HL-60/S4 treated with phorbol 12-myristate 13-acetate at 8.2 ng/mL for 4 days and 3 days (cell line): ENCODE results near the gene FBXO17.
"Not testable (repeated sequence)": the region's sequence is repeated elsewhere in the genome, so short reads cannot be mapped to it uniquely, and the experiment has no call there.

Source experiments
- in situ Hi-C: fragments of 300-500 bp; cut with MboI; formaldehyde crosslinking; loops from 2 replicates; pipeline ENCODE4 v1.15.0; 2022; ENCODE audit warnings: low sequenced_read_pairs

The FBXO17 gene

DNA sequence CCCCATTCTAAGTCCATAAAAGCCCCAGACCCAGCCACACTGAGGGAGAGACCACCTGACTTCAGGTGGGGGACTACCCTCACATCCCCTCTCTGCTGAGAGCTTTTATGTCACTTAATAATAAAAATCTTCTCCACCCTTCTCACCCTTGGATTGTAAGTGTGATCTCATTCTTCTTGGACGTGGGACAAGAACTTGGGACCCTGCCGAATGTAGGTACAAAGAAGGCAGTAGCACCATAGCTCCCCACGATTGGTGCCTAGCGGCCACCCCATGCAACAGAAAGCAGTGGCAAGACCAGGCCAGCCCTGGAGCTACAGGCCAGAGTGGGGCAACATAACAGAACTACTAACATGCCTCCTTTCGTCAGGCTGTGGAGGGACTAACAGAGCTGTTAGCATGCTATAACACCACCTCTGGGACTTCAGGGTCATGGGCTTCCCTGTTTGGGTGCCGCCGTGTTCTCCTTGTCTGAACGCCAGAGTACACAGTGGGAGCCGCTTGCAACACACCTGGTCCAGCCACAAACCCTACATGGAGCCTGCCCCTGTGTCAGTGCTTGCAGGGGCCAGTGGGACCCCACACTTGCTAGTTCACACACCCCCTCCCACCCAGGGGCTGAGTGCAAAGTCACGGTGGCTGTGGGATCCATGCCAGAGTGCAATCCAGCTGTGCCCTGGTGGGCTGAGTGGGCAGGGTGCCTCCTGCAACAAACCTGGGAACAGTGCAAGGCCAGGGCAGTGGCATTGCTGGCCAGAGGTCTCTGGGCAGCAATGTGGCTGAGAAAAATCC, 5.2 kb upstream of the FBXO17 start:
- in situ Hi-C loops = no loop called here

DNA sequence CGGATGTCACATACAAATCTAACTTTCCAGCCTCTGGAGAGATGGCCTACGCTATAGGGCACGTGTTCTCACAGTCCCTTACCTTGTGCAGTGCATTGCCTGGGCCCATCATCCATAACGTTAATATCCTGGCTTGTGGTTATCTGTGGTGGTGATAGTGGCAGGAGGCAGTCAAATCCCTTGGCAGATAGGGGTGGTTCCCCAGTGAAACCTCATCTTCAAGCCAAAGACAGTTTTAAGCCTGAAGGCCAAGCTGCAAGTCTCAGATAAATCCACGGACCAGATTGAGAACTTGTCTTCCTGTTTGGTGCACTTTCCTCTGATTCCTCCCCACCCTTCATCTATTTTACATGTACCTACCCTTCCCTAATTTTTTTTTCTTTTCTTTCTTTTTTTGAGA, 4.3 kb upstream of the FBXO17 start:
- in situ Hi-C loops = no loop called here

DNA sequence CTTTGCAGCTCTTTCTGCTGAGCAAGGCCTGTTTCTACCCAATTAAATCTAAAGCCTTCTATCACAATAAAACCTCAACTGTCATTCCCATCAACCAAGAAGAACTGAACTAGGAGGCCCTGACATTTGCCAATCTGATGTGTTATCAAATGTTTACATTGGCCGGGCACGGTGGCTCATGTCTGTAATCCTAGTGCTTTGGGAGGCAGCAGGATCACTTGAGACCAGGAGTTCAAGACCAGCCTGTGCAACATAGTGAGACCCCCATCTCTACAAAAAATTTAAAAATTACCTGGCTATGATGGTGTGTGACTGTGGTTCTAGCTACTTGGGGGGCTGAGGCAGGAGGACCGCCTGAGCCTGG, 2.8 kb upstream of the FBXO17 start:
- in situ Hi-C loops = no loop called here

DNA sequence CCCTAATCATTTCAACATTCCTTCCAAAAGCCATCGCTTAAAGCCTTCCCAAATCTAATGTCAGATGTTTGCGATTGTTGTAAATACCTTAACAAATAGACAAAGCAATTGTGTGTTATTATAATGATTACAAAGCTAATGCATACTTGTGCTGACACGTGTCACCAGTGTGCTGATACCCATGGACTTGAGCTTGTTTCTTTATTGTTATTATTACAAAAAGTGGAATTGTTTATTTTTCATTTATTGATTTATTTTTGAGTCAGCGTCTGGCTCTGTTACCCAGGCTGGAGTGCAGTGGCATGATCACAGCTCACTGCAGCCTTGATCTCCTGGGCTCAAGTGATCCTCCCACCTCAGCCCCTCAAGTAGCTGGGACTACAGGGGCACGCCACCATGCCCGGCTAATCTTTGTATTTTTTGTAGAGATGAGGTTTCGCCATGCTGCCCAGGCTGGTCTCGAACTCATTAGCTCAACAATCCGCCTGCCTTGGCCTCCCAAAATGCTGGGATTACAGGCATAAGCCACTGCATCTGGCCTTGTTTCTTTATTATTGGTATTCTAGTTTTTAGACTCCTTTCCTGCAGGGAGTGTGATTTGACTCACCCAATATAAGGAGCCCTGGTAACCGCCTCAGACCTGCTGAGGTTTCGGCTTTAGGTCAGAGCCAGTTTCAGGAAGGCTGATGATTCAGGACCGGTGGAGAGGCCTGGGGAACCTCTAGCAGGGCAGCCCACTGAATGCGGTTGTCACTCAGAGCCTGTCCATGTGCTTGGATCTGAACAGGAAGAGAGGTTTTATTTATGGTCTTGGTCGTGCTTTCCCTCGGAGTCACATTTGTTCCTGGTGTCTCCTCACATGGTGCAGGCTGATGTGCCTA, 2.1 kb upstream of the FBXO17 start:
- in situ Hi-C loops = no loop called here

DNA sequence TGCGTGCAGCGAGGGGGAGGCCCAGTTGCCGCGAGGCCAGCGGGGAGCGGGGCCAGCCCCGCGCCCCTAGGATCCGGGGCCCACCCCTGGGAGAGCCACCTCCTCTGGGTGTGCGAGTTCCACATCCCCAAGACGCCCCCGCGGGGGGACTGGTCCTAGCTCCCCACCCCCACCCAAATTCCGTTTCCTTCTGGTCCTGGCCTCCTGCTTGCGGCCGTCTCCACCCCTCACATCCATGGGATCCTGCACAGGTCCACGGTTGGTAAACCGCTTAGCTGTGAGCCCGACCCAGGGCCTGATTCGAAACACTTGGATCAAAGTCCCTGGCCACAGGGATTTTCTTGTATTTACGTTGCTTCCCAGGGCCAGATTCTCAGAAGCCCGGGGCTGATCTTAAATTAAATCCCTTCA, 324 bp upstream of the FBXO17 start:
- in situ Hi-C loops = no loop called here

DNA sequence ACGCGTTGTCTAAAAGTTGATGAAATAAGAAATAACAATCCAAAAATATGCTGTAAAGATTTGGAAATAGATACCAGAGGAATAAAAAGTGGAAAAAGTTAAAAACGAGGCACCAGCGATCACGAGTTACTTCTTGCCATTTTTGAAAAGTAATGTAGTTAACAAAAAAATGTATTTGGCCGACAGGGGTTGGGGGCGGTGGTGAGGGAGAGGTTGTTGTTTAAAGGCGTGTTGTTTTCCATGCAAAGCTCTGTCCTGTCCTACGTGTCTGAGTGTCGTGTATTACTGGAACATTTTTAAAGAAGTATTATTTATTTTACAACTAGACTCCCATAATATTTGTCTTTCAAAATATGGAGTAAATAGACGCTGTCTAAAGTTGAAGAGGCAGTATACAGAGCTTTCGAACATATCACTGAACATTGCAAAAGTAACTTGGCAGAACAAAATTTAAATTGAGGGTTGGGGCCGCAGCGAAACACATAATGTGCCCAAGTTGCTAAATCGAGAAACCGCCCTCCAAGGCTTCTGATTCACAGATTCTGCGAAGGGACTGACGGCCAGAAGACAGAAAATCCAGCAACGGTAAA, 823 bp downstream of the FBXO17 start:
- in situ Hi-C loops = no loop called here

DNA sequence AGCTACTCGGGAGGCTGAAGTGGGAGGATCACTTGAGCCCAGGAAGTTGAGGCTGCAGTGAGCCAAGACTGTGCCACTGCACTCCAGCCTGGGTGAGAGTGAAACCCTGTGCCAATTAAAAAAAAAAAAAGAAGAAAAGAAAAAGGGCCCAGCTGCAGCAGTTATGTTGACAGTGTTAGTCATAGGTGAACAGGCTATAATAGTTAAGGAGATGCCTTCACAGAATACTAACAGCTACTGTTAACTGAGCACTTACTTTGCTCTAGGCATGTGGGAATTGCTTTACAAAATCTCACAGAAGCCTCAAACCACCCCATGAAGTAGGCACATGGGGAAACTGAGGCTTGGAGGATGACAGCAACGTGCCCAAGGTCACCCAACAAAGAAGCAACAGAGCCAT, 3.9 kb downstream of the FBXO17 start:
- in situ Hi-C loops = no loop called here

DNA sequence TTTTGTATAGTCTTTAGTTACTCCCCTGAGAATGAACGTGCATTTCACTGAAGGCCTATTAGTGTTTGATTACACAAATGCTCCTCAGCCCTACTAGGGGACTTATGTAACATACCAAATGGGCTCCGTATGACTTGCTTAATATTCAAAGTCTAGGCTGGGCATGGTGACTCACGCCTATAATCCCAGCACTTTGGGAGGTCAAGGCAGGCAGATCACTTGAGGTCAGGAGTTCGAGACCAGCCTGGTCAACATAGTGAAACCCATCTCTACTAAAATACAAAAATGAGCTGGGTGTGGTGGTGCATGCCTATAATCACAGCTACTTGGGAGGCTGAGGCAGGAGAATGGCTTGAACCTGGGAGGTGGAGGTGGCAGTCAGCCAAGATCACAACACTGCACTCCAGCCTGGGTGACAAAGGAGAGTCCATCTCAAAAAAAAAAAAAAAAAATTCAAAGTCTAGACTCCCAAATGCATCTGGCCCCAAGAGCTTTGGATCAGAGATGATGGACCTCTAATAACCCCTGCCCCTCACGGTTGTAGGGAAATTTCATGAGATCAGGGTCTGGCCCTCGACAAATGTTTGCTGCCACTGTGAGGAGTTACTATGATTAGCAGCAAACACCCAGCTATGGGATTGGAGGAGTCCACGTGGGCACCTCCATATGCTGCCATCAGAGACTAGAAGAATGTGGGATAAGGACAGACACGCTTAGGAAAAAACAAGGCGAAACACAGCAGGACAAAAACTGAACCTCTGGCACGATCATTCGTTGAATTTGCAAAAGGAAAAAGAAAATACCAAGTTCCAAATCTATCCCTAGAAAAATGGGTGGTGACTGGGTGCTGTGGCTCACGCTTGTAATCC, 4.6 kb downstream of the FBXO17 start:
- in situ Hi-C loops = no loop called here

DNA sequence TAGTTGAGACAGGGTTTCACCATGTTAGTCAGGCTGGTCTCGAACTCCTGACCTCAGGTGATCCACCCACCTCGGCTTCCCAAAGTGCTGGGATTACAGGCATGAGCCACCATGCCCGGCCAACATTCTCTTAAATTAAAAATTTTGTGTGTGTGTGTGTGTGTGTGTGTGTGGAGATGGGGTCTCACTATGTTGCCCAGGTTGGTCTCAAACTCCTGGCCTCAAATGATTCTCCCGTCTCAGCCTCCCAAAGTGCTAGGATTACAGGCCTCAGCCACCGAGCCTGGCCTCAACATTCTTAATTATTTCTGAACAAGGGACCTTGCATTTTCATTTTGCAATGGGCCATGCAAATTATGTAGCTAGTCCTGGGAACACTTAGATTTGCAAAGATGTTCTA, 9.4 kb downstream of the FBXO17 start:
- in situ Hi-C loops = not testable (repeated sequence)

DNA sequence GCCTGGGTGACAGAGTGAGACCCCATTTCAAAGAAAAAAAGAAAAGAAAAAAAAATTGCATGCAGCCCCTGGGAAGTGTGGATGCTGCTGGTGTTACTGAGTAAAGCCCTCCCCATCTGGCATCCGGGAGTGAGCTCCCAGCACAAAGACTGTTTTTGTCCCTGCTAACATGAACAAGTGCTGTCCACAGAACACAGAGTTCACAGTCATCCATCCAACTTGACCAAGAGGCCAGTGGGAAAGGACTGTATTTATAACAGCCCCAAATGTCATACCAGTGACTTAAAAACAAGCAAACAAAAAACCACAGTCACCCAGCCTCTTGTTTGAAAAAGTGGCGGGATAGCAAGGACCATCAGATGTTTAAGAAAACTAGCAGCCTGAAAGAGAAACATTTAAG, 10.8 kb downstream of the FBXO17 start:
- in situ Hi-C loops = no loop called here

DNA sequence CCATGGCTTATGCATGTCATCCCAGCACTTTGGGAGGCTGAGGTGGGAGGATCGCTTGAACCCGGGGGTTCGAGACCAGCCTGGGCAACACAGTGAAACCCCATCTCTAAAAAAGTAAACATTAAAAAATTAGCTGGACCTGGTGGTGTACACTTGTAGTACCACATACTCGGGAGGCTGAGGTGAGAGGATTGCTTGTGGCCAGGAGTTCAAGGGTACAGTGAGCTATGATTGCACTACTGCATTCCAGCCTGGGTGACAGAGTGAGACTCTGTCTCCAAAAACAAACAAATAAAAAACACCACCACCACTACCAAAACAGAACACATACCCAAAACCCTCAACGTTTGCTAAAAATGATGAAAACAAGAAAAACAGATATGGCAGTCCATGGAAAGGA, 15.9 kb downstream of the FBXO17 start:
- in situ Hi-C loops = no loop called here

DNA sequence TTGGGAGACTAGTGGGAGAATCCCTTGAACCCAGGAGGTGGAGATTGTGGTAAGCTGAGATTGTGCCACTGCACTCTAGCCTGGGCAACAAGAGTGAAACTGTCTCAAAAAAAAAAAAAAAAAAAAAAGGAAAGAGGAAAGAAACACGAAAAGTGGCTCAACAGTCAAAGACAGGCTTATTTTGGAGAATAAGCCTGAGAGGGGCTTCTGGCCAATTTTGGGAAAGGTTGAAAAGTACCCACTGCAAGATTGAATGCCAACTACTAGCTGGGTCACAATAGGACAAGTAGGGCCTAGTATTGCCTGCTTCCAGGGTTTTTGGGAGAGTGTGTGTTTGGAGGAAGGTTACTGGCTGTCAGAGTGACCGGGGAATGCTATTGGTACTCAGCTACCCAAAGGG, 17.2 kb downstream of the FBXO17 start:
- in situ Hi-C loops = no loop called here

DNA sequence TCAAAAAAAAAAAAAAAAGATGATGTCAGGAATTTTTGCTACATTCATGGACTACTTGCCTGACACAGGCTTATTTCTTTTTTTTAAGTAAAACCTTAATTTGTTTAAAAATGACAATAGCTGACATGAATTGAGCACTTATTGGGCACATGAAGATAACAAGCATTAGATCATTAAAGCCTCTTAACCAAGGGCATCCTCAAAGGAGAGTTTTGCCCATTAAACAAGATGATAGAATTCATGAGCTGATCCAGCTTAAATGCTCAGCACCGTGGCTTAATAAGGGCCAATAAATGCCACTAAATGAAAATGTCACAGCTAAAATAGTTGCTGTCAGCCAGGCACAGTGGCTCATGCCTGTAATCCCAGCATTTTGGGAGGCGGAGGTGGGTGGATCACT, 19.3 kb downstream of the FBXO17 start:
- in situ Hi-C loops = no loop called here

DNA sequence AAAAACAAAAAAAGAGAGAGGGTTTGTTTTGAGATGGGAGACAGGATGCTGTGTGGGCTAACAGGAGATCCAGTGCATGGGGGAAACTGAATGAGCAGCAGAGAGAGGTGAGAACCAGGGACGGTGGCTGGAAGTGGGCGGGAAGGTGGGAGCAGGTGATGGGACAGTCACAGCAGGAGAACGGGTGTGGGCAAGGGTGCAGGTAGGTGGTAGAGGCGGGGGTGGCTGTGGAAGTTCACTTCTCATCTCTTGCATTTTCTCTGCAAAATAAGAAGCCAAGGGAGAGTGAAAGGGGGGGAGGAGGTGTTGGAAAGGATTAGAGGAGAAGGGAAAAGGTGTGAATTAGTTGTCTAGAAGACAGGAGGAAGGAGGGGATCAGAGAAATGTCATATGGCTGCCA, 21.9 kb downstream of the FBXO17 start:
- in situ Hi-C loops = no loop called here

DNA sequence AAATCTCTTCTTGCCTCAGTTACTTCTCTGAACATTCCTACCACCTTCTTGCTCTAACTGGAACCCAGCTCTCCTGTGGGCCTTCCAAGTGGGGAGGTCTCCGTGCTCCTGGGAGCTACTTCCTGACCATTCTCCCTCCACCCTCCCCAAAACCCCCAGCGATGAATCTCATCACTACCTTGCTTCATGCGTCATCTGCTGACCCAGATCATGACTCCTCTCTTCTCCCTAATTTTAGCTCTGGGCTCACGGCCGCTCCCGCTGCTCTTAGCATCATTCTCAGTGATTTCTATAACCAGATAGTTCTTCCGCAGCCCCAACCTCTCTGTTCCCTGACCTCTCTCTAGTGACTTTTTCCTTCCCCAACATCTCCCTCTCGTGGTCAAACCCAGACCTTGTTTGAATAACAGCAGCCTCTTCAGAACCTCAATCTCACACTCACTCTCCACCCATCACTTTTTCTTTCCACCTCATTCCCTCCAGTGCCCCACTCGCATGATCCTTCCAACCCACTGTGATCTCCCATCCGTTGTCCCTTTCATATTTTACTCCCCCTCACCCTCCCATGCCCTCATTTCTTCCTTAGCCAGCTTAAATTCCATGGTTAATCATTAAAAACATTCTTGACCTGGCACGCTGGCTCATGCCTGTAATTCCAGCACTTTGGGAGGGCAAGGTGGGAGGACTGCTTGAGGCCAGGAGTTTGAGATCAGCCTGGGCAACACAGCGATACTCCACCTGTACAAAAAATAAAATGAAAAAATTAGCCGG, 23.0 kb downstream of the FBXO17 start:
- in situ Hi-C loops = no loop called here

DNA sequence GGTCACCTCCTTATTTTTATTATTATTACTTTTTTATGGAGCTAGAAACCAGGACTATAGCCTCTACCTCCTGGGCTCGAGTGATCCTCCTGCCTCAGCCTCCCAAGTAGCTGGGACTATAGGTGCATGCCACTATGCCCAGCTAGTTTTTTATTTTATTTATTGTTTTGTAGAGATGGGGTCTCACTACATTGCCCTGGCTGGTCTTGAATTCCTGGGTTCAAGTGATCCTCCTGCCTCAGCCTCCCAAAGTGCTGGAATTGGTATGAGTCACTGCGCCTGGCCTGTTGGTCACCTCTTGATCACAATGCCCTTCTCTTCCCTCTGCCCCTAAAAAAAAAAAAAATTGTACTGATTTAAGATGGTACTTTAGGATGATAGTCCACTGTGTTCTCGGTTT, 24.4 kb downstream of the FBXO17 start:
- in situ Hi-C loops = no loop called here

DNA sequence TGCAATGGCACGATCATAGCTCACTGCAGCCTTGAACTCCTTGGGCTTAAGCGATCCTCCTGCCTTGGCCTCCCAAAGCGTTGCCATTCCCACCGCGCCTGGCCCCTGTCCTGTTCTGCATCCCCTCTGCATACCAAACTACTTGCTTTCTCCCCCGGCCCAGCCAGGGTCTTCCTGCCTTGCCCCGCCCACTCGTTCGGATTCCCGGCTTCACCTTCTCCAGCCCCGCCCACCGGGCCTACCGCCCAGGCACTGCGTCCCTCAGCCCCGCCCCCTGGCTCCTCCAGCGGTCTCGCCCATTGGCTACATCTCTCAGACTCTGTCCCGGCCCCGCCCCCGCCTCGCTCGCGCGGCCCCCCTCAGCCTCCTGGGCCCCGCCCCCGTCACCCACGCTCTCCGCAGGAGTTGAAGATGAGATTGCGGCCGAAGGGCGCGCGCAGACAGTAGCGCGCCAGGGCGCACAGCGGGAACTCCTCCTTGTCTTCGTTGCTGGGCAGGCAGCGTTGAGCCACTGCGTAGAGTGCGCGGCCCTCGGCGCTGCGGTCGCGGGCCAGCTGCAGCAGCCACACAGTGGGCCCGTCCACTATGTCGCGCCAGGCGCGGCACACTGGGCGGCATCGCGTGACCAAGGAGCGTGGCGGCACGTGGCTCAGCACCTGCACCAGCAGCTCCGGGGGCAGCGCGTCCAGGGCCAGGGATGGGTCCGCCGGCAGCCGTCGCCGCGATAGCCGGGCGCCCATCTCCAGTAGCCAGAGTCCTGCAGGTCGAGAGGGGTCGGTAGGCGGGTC, 25.8 kb downstream of the FBXO17 start:
- in situ Hi-C loops = no loop called here

DNA sequence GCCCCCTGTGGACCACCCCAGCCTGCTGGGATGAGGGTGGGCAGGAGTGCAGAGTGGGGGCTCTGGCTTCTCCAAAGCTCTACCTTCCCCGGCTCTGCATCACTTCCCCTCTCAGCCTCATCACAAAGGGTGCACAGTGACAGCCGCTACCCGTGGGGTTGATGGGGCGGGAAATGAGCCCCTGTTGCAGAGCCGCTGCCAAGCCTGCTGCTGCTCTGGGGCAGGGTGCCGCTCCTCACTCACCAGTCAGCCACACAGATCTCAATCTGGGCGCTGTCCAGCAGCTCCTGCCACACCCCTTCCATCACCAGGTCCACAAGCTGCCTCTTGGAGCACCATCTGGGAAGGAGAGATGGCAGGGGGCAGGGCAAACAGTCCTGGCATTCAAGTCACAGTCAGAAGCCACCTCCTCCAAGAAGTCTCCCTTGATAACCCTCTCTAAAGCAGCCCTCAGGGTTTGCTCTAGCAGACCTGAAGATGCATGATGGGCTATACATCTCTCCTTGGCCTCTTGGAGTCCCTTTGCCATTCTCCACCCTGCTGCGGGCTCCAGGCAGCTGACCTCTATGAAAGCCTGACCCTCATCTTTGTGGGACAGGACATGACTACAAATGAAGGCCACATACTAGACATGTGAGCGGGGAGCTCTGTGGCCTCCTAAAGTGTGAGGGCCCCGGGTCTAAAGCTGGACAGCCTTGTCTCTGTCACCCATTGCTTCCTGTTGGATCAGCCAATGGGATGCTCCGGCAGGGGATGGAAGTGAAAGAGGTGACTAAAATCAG, 29.1 kb downstream of the FBXO17 start:
- in situ Hi-C loops = no loop called here
